NCI-H2081 (cell line): Measurements from ENCODE around the gene CD79B.
A peak's percentile ranks its signal among the peaks of the same experiment; 100 is the strongest.

Experiments
- DNase-seq, 2 experiments: peaks; one replicate each; lab custom pipeline; 2025; lab: John Stamatoyannopoulos, UW

The CD79B gene

GRCh38 chr17:63954402-63955063 lies 22.4 kb upstream of the CD79B start:
- peak in 1 of 2 experiments; percentile 43 for DNase-seq

DNA sequence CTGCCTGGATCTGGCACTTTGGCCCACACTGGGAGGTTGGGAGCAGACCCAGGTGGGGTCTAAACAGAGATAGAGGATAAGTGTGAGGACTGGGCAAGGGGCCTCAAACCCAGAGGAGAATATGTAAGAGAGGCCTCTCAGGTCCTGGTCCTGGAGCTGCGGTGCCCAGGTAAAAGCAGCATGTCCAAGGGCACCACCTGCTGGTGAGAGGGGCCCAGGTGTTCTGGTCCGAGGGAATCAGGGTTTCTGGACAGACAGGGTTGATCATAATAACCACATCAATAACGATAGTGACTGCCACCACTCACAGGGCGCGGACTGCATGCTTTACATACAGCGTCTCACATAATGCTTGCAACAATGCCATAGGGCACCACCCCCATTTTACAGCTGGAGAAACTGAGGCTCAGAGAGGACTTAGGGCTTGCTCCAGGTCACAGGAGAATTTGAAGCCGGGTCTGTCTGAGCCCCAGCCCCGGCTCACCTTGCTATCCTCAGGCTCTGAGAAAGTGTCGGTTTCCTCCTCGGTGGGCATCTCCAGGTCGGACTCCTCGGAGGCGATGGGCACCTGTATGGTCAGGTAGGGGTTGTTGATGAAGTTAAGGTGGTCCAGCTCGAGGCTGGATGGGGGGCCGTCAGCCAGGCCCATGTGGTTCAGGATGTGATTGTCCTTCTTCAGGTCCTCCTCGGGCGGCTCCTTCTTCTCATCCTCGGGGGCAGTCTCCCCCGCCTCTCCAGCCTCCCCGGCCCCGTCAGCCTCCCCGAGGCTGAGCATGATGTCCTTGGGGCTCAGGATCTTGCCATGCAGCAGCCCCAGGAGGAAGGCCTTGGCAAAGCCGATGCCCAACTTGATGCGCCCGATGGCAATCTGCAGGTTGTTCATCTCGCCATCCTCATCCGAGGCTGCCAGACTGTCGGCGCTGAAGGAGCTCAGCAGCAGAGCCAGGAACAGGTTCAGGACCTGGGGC lies 19.1 kb upstream of the CD79B start:
- DNase-seq, result peak in 1 of 2 experiments; percentile 15

DNA sequence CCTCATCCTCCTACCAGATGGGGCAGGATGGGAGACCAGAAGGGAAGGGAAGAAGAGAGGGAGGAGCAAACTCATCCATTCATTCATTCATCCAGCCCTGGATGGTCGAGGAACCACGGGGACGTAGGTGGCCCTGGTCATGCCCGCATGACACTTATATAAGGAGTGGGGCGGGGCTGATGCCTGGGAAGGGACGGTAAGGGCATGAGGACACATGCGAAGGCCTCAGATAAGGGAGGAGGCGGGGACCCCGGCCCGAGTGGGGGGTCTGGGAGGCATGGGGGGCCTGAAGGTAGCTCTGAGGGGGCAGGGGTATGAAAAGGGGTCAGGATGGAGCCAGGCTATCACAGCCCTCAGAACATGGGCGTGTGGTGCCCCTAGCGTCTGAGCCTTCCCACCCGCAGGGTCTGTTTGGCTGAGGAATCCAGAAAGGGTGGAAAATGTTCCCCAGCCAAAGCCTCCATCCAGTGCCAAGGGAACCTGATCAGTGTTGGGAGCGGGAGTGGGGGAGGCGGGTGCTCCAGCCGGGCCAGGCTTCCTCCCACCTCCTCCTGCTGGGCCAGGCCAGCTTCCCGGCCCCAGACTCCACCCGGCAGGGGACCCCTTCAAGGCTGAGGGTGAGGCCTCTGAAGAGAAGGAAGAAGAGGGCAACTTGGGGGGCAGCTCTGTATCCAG lies 17.6 kb upstream of the CD79B start:
- no peak for DNase-seq

- no peak for DNase-seq
Measured at GRCh38 chr17:63948521-63948920, 16.4 kb upstream of the CD79B start.

- DNase-seq, result no peak
Measured at GRCh38 chr17:63947711-63948330, 15.7 kb upstream of the CD79B start.

- peak; percentile 23 to 38 for DNase-seq
Measured at GRCh38 chr17:63946440-63947363, 14.6 kb upstream of the CD79B start.

DNA sequence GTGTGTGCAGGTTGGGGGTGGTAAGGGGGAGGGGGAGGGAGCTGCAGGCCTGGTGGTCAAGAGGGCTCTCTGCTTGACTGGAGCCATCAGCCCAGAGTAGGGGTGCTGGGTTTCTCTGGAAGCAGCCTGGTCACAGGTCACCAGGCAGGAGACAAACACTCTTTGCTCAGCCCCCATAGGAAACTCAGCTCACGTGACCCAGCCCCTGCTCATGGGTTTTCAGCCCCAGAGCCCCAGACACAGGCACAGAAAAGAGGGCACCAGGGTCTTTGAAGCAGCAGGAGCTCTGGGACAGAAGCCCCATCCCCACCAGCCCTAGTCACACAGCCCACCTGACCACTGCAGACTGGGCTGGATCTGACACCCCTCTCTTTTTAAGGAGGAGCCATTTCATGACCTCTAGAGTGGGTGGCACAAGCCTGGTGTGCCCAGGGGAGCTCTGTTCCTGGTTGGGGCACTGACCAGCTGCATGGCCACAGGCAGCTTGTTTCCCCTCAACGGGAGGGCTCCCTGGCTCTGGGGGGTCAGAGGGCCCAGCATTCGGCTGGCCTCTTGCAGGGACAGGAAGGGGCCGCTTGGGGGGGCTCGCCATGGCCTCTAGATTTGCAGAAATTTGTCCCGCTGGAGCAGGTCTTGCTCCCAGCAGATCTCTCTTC lies 13.8 kb upstream of the CD79B start:
- no peak for DNase-seq

GRCh38 chr17:63944736-63945499 lies 12.8 kb upstream of the CD79B start:
- DNase-seq, result no peak

DNA sequence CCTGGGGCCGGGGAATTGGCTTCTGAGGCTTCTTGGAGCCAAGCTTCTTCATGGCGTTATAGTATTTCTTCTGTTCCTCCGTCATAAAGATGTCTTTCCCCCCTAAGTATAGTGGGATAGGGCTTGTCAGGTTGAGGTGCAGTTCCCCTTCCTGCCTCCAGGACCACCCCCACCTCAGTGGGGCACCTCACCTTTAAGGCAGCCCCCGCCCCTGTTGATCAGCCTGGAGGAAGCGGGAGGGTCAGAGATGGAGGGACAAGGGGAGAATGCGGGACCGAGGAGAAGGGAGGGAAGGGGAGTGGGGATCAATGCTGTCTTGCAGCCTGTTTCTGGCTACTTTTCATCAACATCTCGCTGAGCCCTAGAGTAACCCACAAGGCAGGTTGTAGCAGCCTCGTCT lies 11.6 kb upstream of the CD79B start:
- no peak for DNase-seq

- DNase-seq, result no peak
Measured at GRCh38 chr17:63942309-63942985, 10.3 kb upstream of the CD79B start.

- no peak for DNase-seq
Measured at GRCh38 chr17:63941751-63942150, 9.6 kb upstream of the CD79B start.

DNA sequence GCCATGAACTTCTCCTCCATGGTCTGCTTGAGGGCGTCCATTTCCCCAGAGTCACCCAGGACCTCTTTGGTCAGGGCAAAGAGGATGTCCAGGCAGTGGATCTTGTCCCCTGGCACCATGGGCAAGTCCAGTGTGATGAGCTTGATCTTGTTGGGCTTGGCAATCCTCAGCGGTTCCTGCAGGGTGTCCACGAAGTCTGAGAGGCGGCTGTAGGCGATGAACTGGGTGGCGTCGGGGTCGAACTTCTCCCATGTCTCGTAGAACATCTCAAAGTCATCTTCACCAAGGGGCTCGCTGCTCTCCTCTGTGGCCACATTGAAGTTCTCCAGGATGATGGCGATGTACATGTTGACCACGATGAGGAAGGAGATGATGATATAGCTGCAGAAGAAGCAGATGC lies 9.0 kb upstream of the CD79B start:
- DNase-seq, result no peak

DNA sequence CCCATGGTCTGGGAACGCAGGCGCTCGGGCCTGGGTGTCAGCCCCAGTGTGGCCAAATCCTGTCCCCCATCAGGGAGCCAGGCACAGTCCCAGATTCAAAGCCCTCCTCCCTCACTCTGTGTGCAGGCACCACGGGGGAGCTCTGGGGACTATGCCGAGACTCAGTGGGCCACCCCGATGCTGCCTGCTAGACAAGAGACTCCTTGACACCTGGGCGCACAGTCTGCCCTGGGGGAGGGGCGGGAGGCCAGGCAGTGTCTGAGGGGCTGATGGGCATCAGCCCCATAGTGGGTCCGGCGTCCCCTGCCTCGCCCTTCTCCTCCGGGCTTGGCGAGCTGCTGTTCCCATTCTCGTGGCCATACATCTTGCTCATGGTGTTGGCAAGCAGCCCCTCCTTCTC lies 8.5 kb upstream of the CD79B start:
- DNase-seq, result no peak

- DNase-seq, result no peak
Measured at GRCh38 chr17:63939884-63940283, 7.8 kb upstream of the CD79B start.

- DNase-seq, result no peak
Measured at GRCh38 chr17:63939401-63939800, 7.3 kb upstream of the CD79B start.

DNA sequence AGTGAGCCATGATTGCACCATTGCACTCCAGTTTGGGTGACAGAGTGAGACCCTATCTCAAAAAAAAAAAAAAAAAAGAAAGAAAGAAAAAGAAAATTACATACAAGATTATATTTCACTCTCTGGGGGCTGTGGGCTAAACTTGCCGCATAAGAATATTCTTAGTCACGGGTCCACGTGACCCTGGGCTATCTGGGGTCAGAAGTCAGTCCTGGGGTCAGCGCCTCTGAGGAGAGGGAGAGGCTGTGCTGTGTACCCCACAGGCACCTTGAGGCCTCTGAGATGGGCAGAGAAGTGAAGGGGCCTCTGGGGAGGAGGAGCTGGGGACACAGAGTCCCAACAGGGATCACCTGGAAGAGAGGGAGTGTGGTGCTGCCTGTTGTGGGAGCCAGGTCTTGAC lies 5.8 kb upstream of the CD79B start:
- no peak for DNase-seq

DNA sequence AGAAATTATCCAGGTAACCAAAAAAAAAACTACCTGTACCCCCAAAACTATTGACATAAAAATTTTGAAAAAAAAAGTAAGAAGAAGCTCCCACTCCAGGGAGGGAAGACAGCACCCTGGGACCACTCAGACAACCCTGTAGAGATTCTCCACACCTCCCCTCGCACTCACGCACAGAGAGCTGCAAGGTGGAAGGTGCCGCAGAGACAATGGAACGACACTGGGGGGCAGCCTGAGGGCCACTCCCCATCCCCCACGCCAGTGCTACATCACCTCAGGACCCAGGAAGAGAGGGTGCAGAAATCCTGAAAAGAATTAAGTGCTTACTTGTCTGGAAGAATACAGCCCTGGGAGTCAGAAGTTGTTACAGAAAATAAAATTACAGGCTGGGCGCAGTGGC lies 5.2 kb upstream of the CD79B start:
- DNase-seq, result no peak

GRCh38 chr17:63934183-63935112 lies 2.3 kb upstream of the CD79B start:
- DNase-seq, result no peak
